MV-4-11 (cell line): Measurements from ENCODE around the gene APOA5.

Experiments used
- DNase-seq: peaks from one replicate; lab custom pipeline; 2025; lab: John Stamatoyannopoulos, UW

Gene APOA5

DNA sequence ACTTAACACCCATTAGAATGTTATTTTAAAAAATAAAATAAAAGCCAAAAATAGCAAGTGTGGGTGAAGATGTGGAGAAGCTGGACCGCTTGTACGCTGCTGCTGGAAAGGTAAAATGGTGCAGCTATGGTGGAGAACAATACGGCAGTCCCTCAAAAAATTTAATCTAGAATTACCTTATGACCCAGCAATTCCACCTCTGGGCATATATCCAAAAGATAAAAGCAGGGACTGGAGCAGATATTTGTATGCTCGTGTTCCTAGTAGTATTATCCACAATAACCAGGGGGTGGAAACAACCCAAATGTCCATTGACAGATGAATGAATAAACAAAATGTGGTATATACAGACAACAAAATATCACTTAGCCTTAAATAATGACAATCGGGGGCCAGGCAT is 6.1 kb upstream of the APOA5 start:
- no peak for DNase-seq

DNA sequence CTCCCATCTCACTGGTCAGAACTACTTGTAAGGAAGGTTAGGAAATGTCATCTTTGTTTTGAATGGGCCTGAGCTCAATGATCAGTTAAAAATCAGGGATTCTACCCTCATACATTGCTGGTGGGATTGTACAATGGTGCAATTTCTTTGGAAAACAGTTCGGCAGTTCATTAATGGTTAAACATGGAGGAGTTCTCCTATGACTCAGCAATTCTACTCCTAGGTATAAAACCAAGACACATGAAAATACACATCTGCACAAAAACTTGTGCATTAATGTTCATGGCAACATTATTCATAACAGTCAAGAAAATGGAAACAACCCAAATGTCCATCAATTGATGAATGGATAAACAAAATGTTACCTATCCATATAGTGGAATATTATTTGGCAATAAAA is 4.9 kb upstream of the APOA5 start:
- DNase-seq: no peak

DNA sequence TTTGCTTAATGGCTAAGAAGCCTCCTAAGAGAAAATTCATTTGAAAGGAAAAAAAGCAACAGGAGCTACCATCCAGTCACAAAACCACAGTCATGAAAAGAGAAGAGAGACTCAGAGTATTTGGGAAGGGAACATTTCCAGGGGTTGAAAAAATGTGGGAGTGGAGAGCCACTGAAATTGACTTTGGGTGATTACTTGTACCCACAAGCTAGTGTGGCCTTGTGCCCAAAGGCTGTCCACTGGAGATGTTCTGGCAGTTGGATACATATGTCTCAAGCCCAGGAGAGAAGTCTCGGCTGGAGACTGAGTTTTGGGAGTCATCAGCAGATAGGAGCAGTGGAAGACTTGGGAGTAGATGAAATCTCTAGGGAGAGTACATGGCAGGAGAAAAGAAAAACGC is 3.2 kb upstream of the APOA5 start:
- DNase-seq: no peak

DNA sequence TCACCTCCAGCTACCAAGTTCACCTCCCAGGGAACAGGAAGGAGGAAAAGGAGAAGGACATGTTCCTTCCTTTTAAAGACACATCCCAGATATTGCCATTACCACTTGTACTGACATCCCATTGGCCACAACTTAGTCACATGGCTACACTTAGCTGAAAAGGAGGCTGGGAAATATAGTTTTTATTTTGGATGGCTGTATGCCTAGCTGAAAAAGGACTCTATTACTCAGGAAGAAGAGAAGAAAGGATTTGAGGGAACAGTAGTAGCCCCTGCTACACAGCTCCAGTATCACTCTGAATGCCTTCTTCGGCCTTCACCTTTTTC is 2.1 kb upstream of the APOA5 start:
- peak; percentile 44 for DNase-seq

DNA sequence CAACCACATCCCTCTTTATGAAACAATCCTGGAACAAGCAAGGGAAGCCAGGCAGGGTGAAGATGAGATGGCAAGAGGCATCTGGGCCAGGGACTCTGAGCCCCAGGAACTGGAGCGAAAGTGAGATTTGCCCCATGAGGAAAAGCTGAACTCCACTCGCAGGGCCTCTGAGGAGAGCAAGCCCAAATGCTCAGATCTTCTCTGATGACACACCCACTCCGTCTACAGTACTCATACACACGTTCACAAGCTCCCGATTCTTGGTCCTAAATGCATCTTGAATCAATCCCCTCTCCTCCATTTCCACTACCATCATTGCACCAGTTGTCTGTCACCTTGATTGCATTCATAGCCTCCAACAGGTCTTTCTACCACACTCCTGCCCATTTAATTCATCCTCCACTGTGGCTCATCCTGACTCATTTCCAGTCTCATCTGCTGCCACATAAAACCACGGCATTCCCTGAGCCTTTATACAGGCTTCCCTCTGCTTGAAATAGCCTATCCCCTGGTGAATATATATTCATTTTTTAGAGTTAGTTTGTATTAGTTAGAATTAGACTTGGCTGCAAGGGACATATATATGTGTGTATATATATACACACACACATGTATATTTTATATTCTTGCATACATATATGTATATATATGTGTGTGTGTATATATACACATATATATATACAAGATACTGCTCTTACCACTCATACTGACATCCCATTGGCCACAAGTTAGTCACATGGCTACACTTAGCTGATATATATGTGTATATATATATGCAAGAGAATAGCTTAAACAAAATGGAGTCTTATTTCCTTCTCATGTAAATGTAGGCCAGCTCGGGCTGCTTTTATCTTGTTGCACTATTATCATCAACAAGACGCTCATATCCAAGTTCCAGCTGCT is 1.4 kb upstream of the APOA5 start:
- peak; percentile 38 for DNase-seq

DNA sequence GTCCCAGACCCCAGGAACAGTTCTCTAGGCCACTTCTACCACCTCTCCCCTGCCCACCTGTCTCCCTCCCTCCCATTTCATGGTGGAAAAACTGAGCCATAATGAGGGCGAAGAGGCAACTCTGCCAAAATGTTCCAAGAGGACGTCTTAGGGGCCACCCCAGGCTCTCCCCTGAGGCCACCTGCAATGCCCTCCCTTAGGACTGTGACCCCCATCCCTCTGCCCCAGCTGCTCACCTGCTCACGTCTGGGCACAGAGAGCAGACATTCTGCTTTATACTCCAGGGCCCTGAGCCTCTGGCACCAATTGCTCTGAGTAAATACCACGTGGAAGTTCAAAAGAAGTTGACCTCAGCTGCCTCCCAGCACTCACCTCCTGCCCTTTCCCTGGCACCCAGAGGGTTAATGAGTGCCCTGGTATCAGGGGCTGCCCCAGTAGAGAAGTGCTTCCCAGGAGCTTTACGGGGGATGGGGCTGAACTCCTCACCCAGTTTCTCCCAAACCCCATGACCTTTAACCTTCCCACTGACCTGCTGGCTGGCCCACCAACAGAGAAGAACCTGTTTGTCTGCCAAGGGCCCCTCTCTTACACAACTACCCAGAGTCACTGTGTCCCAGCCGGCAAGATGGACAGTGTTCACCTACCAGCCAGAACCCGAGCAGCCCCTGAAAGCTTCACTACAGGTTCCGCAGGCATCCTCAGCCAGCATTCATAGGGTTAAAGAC is 627 bp upstream of the APOA5 start:
- DNase-seq: no peak

DNA sequence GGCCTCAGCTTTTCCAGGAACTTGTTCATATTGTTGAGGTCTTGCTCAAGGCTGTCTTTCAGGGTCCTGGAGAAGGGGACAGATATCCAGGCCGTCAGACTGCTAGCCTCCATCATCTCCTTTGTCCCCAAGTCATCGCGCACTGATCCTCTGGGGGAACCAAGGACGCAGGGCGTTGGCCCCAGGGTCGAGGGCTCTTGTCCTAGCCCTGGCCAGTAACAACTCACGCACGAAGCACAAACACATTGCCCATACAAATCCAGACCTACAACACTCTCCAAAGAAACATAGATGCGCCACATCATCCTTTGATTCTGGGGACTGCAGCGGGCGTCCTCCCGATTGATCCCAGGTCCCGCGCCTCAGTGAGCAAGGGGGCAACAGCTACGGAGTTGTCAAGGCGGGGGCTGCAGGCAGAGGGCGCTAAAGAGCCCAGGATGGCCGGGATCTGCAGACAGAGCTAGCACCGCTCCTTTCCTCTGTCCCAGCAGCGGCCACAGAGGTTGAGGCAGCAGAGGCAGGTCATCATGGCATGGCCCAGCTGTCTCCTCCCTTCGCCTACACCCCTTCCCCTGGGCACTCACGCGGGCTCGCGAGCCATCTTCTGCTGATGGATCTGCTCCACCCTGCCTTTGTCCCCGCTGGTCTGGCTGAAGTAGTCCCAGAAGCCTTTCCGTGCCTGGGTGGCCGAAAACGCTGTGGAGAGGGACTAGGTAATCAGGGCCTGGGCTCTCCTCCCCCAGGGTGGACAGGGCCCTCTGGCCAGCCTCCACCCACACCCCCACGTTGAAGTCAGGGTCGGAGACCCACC is 472 bp downstream of the APOA5 start:
- peak; percentile 26 for DNase-seq

DNA sequence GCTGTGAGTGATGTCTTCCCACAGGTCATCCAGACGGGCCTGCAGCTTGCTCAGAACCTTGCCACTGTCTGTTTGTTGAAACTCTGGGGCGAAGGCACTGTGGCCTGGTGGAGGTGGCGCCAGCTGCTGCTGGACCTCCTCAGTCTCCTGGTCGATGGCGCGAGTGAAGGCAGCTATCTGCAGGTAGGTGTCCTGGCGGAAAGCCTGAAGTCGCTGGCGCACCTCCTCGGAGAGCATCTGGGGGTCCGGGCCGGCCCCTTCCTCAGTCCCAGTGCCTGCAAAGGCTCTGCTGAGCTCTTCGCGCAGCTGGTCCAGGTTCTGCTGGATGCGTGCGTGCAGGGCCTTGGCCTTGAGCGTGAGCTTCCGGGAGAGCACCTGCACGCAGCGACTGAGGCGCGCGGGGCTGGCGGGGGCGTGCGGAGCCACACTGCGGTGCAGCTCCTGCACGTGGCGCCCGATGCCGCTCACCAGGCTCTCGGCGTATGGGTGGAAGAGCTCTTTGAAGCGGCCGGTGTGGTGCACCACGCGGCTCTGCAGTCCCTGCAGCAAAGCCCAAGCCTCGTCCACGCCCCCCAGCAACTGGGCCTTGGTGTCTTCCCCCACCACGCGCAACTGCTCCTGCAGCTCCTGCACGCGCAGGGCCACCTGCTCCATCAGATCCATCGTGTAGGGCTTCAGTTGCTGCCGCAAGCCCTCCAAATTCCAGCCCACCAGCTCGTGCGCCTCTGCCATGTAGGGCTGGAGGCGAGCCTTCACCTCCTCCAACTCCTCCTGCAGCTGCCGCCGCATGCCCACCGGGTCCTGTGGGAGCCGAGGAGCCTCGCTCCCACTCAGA is 1.3 kb downstream of the APOA5 start:
- DNase-seq: no peak

DNA sequence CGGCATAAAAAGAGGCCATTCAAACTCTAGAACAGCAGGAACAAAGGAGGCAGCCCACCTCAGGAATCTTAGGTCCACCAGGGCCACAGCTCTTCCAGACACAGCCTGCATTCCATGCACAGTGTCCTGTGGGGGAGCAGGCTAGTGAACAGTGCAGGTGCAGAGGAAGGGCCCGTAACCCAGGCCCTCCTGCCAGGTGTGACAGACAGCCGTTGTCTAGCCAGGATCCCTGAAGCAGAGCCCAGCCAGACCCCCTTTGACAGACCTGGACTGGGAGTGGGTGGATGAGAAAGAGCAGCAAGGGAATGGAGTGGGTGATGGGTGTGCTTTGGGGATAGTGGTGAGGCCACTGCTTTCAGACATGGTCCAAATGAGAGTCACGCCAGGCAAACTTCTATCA is 2.7 kb downstream of the APOA5 start:
- no peak for DNase-seq

DNA sequence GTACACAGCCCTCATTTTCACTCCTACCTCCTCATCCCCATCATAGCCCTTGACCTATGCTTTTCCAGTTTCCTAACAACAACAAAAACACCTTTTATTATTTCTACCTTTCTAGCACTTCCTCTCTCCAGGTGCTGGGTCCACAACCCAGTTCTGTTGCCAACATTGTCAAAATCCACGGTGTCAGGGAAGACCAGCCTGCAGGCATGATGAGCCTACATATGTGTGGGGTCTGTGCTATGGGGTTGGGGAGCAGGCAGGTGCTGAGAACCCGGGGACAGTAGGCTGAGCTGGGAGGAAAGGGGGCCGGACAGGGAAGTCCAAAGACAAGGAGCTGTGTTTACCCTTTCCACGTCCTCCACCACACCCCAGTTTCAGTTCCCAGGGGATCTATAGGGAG is 3.1 kb downstream of the APOA5 start:
- DNase-seq: no peak

DNA sequence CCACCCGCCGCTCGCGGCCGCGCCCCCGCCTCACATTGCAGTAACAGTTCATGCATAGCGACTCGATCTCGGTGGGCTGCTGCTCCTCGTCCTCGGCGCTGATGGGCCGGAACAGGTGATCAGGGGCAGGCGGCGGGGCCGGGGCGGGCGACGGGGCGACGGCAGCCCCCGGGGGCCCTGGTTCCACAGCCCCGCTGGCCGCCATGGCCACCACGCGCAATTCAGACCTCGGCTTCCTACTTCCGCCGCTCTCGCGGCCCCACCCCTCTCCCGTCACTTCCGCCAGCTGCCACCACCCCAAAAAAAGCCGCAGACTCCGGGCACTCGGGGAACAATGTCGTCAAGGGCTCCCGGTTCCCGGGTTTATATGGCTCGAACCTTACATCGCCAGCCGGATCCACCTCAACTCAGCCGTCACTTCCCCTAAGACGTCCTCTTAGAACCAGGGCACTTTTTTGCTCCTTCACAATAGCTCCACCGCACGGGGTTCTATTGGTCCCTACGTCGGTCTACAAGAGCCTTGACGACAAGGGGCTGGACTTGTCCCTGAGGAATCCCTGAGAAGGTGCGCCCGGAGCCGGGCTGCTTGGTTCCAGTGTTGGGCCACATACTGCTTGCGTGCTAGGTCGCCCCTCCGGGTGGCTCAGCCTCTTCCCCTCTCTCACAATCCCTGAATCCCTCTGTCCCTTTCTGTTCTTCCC is 3.7 kb downstream of the APOA5 start, which contains the start of gene ZPR1:
TSS of gene ZPR1 (minus strand) at position 238 of the 701 bp plus-strand sequence. CDS start at position 205, 33 bp downstream.
- DNase-seq: peak; percentile 63

DNA sequence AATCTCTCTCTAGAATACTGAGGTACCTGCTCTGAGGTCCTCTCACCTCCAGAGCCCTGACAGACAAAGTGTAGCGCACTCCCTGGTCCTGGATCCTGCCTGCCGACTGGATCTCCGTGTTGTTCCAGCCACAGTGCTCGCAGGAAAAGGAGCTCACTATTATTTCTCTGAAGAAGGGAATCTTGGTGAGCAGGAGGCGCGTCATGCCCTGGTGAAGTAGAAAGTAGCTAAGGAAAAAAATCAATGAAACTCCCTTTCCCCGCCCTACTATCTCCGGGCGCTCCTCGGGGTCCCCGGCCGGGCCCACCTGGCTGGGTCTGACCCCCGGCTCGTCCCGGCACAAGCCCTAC is 4.3 kb downstream of the APOA5 start:
- no peak for DNase-seq

DNA sequence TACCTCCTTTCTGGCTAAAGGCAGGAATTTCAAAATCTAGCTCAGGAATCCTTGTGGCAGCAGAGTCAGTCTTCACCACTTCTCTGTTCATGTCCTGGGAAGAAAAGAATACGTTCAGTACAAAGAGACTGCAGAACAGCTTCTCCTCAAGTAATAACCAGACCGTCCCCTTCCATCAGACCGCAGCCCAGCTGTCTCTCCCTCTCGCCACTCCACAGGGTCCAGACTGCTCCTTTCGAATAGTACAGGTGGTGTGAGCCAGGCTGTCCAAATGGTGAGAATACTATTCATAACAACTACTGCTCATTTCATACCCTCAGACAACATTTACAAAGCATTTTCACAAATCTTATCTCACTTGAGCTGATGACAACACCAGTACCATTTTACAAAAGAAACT is 4.7 kb downstream of the APOA5 start:
- DNase-seq: no peak

DNA sequence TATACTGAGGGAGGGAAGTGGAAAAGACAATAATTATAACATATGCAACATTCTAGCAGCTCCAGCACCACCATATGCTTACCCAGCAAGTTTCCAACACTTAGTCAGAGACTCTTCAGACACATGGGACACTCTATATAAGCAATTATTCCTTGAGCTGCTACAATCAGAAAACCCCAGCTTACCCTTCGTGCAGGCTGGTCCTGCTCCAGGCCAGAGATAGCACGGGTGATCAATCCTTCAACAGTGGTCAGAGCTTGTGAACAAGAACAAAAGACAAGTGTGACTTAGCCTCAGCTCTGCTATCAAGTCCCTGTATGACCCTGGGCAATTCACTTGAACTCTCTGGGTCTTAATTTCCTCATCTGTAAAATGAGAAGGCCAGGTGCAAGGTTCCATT is 5.4 kb downstream of the APOA5 start:
- DNase-seq: no peak

DNA sequence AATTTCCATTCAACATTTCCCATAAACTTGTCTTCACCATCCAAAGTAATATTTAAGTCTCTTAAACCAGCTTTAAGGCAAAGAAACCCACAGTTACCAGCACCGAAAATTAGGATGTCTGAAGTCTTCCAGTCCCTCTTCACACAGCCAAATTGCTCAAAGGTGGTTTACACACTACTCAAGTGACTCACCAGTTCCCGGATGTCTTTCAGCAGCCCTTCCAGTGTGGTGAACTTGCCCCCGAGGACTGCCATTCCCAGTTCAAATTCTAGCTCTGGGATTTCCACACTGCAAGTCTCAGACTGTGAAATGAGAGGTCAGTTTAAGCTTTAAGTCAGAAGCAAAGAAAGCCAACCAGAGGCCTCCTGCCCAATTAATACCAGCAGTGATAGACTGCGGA is 9.0 kb downstream of the APOA5 start:
- no peak for DNase-seq

DNA sequence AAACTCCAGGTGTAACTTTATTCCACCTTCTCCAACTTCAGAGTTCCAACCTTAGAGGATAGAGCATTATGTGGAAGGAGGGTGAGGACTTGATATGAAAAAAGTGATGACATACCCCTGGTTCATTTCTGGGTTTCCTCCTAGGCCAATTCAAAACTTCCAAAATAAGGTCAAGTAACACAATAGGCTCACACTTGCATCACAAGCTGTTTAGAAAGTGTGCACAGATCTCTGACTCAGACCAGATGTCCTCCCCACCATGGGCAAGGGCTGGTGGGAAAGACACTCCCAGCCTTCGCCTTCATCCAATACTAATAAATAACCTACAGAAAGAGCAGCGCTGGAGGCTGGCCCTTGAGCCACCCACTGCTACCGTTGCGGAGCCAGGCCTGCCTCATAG is 13.1 kb downstream of the APOA5 start:
- DNase-seq: peak; percentile 39

DNA sequence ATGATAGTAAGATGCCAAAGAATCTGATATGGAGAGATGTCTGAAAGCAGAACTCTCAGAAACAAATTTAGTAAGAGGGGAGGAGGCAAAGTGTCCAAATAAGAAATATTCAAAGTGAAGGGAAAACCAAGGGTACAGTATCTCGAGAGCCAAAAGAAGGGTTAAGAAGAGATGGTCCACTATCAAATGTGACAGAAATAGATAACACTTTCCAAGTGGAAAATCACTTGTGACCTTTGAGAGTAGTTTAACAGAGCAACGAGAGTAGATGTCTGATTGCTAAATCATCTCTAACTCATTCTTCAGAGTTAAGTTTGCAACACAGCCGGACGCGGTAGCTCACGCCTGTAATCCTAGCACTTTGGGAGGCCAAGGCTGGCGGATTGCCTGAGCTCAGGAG is 14.6 kb downstream of the APOA5 start:
- peak; percentile 43 for DNase-seq

DNA sequence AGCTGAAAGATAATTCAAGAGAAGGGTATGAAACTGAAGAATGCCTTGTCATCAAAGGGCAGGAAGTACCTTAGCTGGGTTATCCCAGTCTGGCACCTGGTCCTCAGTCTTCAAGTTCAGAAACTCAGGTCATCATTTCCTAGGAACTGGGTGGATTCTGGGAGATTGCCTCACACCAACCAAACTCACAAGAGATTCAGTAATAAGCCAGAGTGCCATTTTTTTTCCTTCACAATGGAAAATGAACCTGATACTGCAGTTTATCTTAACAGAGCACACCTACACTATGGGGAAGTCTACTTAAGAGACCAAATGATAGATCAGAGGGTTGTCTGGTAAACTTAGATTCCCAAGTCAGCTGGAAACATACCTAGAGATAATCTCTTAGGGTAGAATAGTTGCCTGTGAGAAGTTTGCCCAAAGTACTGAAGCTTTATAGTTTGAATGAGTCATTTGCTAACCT is 15.1 kb downstream of the APOA5 start:
- DNase-seq: no peak

DNA sequence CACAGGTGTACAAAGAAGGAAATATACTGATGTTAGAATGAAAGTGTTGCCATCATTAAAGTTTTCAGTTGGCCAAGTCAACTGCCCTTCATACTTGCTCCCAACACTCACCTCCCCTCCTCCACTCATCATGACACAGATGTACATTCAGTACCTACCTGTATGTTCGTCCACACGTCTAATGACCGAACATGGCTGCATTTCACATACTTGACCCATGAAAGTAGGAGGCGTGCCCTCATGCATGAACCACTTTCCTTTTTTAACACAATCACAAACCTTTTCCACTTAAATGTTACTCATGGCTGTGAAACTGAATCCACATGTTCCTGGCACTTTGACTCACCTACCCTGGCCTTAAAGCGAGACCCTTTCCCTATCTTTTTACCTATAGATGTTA is 15.7 kb downstream of the APOA5 start:
- no peak for DNase-seq

DNA sequence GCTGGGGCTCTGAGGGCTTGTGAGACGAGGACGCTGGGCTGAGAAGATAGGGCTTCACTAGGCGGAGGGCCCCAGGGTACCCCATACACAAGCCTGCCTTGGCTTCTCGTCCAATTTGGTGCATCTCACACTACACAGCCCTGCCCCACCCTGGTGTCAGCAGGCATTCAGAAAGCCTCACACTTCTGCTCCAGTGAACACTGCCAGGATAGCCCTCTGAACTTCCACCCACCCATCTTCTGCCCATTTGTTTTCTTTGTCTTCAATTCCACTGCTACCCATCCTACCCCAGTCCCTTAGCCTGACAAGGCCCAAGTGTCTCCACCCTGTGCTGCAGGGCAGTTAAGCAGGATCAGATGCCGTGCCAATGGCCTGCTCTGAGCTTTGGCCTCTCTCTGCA is 17.0 kb downstream of the APOA5 start:
- DNase-seq: no peak
